ENCODE results near the gene POLN.

The POLN gene

DNA sequence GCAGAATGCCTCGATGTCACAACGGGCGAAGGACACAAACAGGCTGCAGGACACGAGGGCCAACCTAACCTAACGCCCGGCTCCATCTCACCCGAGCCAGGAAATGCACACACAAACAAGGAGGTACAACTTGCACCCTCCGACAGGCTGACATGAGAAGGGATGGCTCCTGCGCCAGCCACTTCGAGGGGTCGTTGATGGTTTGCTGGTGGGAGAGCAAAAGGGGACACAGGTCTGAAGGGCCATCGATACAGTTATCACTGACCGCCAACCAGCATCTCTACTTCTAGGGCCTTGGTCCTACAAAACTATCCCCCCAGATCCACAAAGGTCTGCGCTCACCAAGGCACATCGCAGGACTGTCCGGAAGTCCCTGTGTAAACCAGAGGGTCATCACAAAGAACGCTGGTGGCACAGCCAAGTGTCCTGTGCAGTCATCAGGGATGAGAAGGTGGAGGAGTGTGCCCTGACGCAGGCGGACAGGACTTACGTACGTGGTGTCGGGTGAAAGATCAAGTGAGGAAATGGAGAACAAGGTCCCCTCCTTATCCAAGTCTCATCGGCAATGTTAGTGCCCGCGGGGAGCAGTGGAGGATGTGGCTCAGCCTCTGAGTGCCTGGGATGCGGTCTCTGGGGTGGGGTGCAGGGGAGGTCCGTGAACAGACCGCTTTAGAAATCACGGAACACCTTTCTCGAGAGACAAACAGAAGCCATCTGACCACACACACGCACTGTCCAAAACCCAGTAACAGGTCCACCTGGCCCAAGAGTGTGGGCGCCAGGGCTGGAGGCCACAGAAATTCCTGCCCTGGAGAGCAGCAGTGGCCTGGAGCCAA is 13.0 kb upstream of the POLN start:
- TF ChIP-seq, protein P1, sequence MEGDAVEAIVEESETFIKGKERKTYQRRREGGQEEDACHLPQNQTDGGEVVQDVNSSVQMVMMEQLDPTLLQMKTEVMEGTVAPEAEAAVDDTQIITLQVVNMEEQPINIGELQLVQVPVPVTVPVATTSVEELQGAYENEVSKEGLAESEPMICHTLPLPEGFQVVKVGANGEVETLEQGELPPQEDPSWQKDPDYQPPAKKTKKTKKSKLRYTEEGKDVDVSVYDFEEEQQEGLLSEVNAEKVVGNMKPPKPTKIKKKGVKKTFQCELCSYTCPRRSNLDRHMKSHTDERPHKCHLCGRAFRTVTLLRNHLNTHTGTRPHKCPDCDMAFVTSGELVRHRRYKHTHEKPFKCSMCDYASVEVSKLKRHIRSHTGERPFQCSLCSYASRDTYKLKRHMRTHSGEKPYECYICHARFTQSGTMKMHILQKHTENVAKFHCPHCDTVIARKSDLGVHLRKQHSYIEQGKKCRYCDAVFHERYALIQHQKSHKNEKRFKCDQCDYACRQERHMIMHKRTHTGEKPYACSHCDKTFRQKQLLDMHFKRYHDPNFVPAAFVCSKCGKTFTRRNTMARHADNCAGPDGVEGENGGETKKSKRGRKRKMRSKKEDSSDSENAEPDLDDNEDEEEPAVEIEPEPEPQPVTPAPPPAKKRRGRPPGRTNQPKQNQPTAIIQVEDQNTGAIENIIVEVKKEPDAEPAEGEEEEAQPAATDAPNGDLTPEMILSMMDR (IDR thresholded peaks at IDR 0.05; ENCODE audit: low read depth, low read length), result no peak
- DNase-seq (ENCODE audit: low read depth in 2 of 2), result no peak
- H3K4me3 ChIP-seq (replicated peaks in 1 of 2; ENCODE audit: low read depth in 2 of 2, low read length in 2 of 2), result no peak overlapping the region

DNA sequence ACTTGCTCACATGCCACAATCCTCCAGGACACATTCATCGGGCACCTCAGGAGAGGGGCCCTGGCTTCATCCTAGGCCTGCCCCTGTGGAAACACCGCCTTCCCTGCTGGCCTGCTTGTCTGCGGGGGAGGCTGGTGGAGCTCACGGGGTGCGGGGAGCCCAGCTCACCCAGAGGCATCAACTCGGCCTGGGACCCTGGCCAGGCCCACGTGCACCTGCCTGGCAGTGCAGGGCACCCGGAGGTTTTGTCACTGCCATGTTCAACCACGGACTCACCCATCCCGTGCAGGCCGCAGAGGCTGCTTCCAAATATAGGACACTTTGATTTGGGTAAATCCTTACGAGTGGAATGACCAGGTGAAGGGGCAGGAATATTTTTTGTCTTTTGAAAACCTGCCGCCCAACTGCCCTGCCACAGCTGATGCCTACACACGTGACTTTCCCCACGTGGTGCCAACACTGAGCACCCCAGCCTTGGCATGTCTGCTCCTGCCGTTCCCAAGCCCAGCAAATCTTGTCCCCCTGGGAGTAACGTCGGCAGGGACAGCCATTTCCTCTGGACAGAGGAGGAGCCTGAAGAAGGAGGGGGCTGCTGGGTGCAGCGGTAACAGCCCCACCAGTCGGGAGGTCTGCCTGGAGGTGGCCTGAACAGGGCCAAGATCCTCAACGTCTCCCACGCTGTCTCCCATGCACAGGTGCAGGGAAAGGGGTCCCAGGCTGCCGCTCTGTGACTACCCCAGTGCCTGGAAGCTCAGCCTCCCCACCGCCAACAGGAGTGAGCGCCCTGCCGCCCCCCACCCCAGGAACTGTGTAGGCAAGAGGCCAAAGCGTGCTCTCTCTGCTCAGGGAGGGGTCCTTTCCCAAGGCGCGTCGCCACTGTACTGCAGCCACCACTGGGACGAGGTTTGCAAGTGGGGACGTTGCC is 11.5 kb upstream of the POLN start:
- H3K4me3 ChIP-seq (replicated peaks in 1 of 2; ENCODE audit: low read depth in 2 of 2, low read length in 2 of 2), result no peak overlapping the region
- TF ChIP-seq, protein P1 (IDR thresholded peaks at IDR 0.05; ENCODE audit: low read depth, low read length), result no peak
- no peak for DNase-seq (ENCODE audit: low read depth in 2 of 2)

GRCh38 chr4:2252530-2253091 is 10.7 kb upstream of the POLN start:
- TF ChIP-seq, protein P1 (IDR thresholded peaks at IDR 0.05; ENCODE audit: low read depth, low read length), result no peak
- H3K4me3 ChIP-seq (replicated peaks in 1 of 2; ENCODE audit: low read depth in 2 of 2, low read length in 2 of 2), result no peak overlapping the region
- DNase-seq (ENCODE audit: low read depth in 2 of 2), result no peak

GRCh38 chr4:2251795-2252529 is 10.0 kb upstream of the POLN start:
- no peak for DNase-seq (ENCODE audit: low read depth in 2 of 2)

DNA sequence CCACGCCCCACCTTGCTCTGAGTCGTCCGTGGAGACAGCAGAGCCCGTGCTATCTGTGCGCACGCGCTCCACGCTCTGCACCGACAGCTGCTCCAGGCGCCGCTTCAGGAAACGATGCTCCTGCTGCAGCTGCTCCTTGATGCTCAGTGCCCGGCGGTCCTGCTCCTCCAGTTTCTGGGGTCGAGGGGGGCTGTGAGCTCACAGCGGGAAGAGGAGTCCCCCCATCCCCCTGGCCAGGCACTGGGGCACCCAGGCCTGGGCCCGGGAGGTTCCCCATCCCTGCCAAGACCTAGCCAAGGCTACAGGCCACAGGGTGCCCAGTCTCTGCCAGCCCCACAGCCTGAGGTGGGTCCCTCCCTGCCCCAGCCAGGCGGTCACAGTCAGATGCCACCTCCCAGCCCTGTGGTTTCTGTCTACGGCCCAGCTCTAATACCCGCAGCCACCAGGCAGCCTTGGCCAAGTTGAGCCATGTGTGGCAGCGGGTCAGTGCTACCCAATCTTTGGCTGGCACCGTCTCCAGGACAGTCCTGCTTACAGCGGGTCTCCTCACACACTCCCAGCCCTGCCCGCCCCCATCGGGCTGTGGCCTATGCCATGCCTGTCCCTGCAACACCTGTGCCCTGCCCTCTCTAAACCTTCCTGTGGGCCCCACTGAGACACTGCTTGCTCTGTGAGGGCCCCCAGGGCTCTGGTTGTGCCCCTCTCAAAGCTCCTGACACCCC is 9.3 kb upstream of the POLN start:
- DNase-seq (ENCODE audit: low read depth in 2 of 2), result no peak
- TF ChIP-seq, protein P1 (IDR thresholded peaks at IDR 0.05; ENCODE audit: low read depth, low read length), result no peak
- no peak overlapping the region for H3K4me3 ChIP-seq (replicated peaks in 1 of 2; ENCODE audit: low read depth in 2 of 2, low read length in 2 of 2)

More at GRCh38 chr4:2251795-2252529, 10.0 kb upstream of the POLN start:
- H3K4me3 ChIP-seq (replicated peaks in 1 of 2; ENCODE audit: low read depth in 2 of 2, low read length in 2 of 2), result no peak overlapping the region
- TF ChIP-seq, protein P1 (IDR thresholded peaks at IDR 0.05; ENCODE audit: low read depth, low read length), result no peak

Measured in cardiac fibroblast (primary cell).